Endothelial cell (in vitro differentiated cells): ENCODE results near the gene TMC1. TPM values are rescaled to one million over a fixed set of nuclear protein-coding genes. Genes with fewer than 3 reads are reported as not detected.

Source experiments
- DNase-seq: peaks from one replicate; pipeline ENCODE4 v3.0.0; 2021; ENCODE audit warnings: low spot score
- H3K27ac Mint-ChIP-seq: one replicate; pipeline ENCODE4 v1.8.0; 2021; ENCODE audit warnings: mixed read lengths, inconsistent platforms; ENCODE audit not compliant: unreplicated experiment
- H3K27me3 Mint-ChIP-seq: one replicate; pipeline ENCODE4 v1.8.0; 2021; ENCODE audit warnings: mild to moderate bottlenecking, moderate library complexity, mixed read lengths, inconsistent platforms; ENCODE audit not compliant: unreplicated experiment
- H3K36me3 Mint-ChIP-seq: one replicate; pipeline ENCODE4 v1.8.0; 2021; ENCODE audit warnings: mild to moderate bottlenecking, low read depth, mixed read lengths, inconsistent platforms; ENCODE audit not compliant: unreplicated experiment
- H3K4me1 Mint-ChIP-seq: one replicate; pipeline ENCODE4 v1.8.0; 2021; ENCODE audit warnings: mild to moderate bottlenecking, mixed read lengths, inconsistent platforms; ENCODE audit not compliant: unreplicated experiment
- H3K4me3 Mint-ChIP-seq: one replicate; pipeline ENCODE4 v1.8.0; 2021; ENCODE audit warnings: mild to moderate bottlenecking, mixed read lengths, inconsistent platforms; ENCODE audit not compliant: unreplicated experiment
- H3K9me3 Mint-ChIP-seq: one replicate; pipeline ENCODE4 v1.8.0; 2021; ENCODE audit warnings: mixed read lengths, inconsistent platforms; ENCODE audit not compliant: unreplicated experiment
- CTCF ChIP-seq: fragments of 200-600 bp; sonication (generic); IDR thresholded peaks from one replicate; pipeline ENCODE4 v1.5.0; 2021; ENCODE audit warnings: antibody characterized with exemption; ENCODE audit not compliant: unreplicated experiment
- total RNA-seq: library from RNA; stranded (reverse); fragmentation: NEBNext Ultra II Directional; extraction: Animal tissue kit (Norgen Biotek cat#: 25700); gene quantifications from one replicate; pipeline ENCODE4 v1.2.1, GENCODE V29; 2021; ENCODE audit not compliant: unreplicated experiment

TMC1 gene
- total RNA-seq, 1 donor from 2014 or later, result not detected

DNA sequence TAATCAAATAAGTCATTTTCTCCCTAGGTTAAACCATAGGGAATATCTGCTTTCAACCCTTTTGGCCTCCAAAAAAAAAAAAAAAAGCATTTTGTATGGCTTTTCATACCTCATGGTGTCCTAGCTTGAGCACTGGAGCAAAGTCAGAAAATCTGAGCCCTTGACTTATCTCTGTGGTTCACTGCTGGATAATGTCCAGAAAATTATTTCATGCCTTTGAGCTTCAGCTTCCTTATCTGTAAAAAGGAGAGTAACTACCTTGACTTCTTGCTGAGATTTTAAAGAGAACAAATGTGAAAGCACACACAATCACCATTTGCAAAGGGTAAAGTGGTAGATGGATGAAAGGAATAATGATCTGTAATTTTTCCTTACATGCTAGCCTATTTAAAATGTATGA is 265.5 kb downstream of the TMC1 start:
- DNase-seq, result no peak
- TF ChIP-seq CTCF, result no peak
- Mint-ChIP-seq H3K27me3 (peaks cover 2% of the 10 kb centered on the region), H3K4me3 (no peak overlapping the region), H3K4me1 (no peaks in the 10 kb centered on the region), H3K27ac (no peak overlapping the region), H3K9me3 (no peaks in the 10 kb centered on the region), H3K36me3 (no peaks in the 10 kb centered on the region)

- TF ChIP-seq CTCF, result no peak
- Mint-ChIP-seq H3K36me3 (no peaks in the 10 kb centered on the region), H3K27me3 (peaks cover 2% of the 10 kb centered on the region)
Observed at GRCh38 chr9:72788966-72789735, 267.7 kb downstream of the TMC1 start.

DNA sequence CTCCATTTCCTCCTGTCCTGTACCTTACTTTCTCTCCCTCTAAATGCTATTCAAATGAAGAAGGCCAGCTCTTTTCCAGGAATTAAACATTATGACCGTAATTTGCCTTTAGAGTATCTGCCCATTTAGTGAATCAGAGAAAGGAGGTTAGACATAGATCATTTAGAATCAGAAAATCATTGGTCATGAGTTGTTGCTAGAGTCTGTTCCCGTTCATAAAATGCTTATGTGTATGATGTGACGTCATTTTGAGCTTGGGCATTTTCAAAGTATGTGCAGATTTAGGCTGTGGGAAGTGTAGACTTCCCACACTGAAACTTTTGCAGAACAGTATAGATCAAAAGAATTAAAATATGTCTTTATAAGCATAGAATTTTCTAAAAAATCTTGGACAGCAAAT is 268.5 kb downstream of the TMC1 start:
- DNase-seq, result no peak
- no peaks in the 10 kb centered on the region for H3K9me3 Mint-ChIP-seq
- TF ChIP-seq CTCF, result no peak
- no peaks in the 10 kb centered on the region for H3K4me1 Mint-ChIP-seq
- H3K27ac Mint-ChIP-seq, result no peak overlapping the region
- H3K36me3 Mint-ChIP-seq, result no peaks in the 10 kb centered on the region
- H3K4me3 Mint-ChIP-seq, result no peak overlapping the region
- H3K27me3 Mint-ChIP-seq, result no peaks in the 10 kb centered on the region

More at GRCh38 chr9:72788966-72789735, 267.7 kb downstream of the TMC1 start:
- no peak overlapping the region for H3K27ac Mint-ChIP-seq
- no peaks in the 10 kb centered on the region for H3K9me3 Mint-ChIP-seq
- H3K4me3 Mint-ChIP-seq, result no peak overlapping the region
- H3K4me1 Mint-ChIP-seq, result no peaks in the 10 kb centered on the region
- DNase-seq, result no peak

DNA sequence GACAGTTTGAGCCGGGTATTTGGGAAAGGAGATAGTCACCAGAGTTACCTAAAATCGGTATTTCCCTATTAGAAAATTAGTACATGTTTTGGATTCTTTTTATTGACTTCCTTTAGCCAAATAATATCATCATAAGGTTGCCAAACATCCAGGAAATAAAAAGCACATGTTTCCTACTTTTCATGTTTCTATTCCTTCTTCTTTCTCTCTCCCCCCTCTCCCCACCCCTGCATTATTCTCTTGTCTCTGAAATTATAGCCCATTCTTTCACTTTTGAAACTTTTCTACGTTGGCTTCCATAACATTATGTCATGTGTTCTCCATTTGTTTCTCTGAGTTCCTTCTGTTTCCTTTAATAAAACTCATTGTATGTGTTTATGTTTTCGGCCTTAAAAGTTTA is 269.6 kb downstream of the TMC1 start:
- no peaks in the 10 kb centered on the region for H3K9me3 Mint-ChIP-seq

More for the DNA sequence above, 269.6 kb downstream of the TMC1 start:
- DNase-seq, result no peak
- no peak for TF ChIP-seq CTCF
- no peak overlapping the region for H3K27ac Mint-ChIP-seq
- peaks cover 2% of the 10 kb centered on the region for H3K27me3 Mint-ChIP-seq
- H3K4me3 Mint-ChIP-seq, result no peak overlapping the region
- no peaks in the 10 kb centered on the region for H3K36me3 Mint-ChIP-seq
- H3K4me1 Mint-ChIP-seq, result no peaks in the 10 kb centered on the region
